GM10266 (cell line): ENCODE measurements around the gene TBX3.
"Not testable (repeated sequence)": the region's sequence is repeated elsewhere in the genome, so short reads cannot be mapped to it uniquely, and the experiment has no call there.

ENCODE experiments used
- DNase-seq: peaks from one replicate; pipeline ENCODE4 v3.0.0; 2012; ENCODE audit errors: extremely low spot score
- TF ChIP-seq, protein P1 (sequence below): IDR thresholded peaks from 2 replicates; pipeline ENCODE4 v1.5.1; 2012; ENCODE audit warnings: mild to moderate bottlenecking, low read depth; ENCODE audit not compliant: control insufficient read depth, insufficient read depth; ENCODE audit errors: missing control alignments

The TBX3 gene

GRCh38 chr12:114711689-114712152 is 27.7 kb upstream of the TBX3 start:
- TF ChIP-seq, protein P1, sequence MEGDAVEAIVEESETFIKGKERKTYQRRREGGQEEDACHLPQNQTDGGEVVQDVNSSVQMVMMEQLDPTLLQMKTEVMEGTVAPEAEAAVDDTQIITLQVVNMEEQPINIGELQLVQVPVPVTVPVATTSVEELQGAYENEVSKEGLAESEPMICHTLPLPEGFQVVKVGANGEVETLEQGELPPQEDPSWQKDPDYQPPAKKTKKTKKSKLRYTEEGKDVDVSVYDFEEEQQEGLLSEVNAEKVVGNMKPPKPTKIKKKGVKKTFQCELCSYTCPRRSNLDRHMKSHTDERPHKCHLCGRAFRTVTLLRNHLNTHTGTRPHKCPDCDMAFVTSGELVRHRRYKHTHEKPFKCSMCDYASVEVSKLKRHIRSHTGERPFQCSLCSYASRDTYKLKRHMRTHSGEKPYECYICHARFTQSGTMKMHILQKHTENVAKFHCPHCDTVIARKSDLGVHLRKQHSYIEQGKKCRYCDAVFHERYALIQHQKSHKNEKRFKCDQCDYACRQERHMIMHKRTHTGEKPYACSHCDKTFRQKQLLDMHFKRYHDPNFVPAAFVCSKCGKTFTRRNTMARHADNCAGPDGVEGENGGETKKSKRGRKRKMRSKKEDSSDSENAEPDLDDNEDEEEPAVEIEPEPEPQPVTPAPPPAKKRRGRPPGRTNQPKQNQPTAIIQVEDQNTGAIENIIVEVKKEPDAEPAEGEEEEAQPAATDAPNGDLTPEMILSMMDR = no peak
- DNase-seq = no peak

GRCh38 chr12:114710151-114710550 is 26.2 kb upstream of the TBX3 start:
- DNase-seq = no peak
- TF ChIP-seq, protein P1 = no peak

DNA sequence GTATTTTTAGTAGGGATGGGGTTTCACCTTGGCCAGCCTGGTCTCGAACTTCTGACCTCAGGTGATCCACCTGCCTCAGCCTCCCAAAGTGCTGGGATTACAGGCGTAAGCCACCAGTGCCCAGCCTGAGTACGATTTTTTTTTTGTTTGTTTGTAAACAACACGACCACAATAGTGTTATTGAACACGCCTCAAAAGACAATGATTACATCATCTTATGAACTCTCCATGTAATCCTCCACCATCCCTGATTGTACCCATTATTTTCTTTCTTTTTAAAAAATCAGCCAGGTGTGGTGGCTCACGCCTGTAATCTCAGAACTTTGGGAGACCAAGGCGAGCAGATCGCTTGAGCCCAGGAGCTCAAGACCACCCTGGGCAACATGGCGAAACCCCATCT is 25.1 kb upstream of the TBX3 start:
- TF ChIP-seq, protein P1 = no peak
- no peak for DNase-seq

DNA sequence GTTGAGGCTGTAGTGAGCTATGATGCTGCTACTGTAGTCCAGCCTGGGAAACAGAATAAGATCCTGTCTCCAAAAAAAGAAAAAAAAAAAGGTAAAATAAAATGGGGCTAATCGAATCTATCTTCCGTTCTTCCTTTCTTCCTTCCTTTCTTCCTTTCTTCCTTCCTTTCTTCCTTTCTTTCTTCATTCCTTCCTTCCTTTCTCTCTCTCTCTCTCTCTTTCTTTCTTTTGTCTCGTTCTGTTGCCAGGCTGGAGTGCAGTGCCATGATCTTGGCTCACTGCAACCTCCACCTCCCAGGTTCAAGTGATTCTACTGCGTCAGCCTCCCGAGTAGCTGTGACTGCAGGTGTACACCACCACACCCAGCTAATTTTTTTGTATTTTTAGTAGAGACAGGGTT is 24.6 kb upstream of the TBX3 start:
- DNase-seq = not testable (repeated sequence)

- TF ChIP-seq, protein P1 = no peak
- no peak for DNase-seq
These were observed 20.1 kb upstream of the TBX3 start for GRCh38 chr12:114704096-114704495.

GRCh38 chr12:114703060-114703493 is 19.1 kb upstream of the TBX3 start:
- no peak for DNase-seq

DNA sequence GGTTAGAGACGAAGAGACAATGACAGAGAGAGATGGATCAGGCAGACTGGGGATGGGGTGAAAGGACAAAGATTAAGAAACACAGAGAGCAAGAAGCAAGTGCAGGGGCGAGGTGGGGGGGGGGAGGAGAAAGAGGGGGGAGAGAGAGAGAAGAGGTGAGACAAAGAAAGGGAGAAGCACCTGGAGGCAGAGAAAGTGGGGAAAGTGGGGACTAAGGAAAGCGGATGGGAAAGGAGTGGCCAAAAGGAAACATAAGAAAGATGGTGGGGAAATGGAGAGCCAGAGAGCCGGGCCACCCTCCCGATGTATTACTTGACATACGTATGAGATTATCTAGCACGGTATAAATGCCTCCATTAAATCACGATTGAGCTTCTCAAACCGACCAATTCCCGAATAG is 18.5 kb upstream of the TBX3 start:
- no peak for DNase-seq
- TF ChIP-seq, protein P1 = no peak

More at GRCh38 chr12:114703060-114703493, 19.1 kb upstream of the TBX3 start:
- TF ChIP-seq, protein P1 = no peak

- TF ChIP-seq, protein P1 = no peak
- no peak for DNase-seq
These were observed 17.6 kb upstream of the TBX3 start for GRCh38 chr12:114701553-114701952.
